Ishikawa (cell line): Measurements from ENCODE around the gene LCLAT1.

ENCODE experiments used
- CEBPB ChIP-seq: IDR thresholded peaks from 2 replicates; pipeline ENCODE4 v1.6.1; 2012
- EGR1 ChIP-seq: IDR thresholded peaks from 2 replicates; pipeline ENCODE4 v1.6.1; 2012
- EP300 ChIP-seq: IDR thresholded peaks from 2 replicates; pipeline ENCODE4 v1.6.1; 2012; ENCODE audit warnings: borderline replicate concordance
- FOXM1 ChIP-seq: IDR thresholded peaks from 2 replicates; pipeline ENCODE4 v1.6.1; 2012; ENCODE audit warnings: low read depth, borderline replicate concordance
- NFIC ChIP-seq: IDR thresholded peaks from 2 replicates; pipeline ENCODE4 v1.6.1; 2012
- RAD21 ChIP-seq: IDR thresholded peaks from 2 replicates; pipeline ENCODE4 v1.6.1; 2012; ENCODE audit warnings: low read depth
- TEAD4 ChIP-seq: IDR thresholded peaks from 2 replicates; pipeline ENCODE4 v1.6.1; 2012
- YY1 ChIP-seq: IDR thresholded peaks from 2 replicates; pipeline ENCODE4 v1.6.1; 2012; ENCODE audit warnings: low read depth
- ZBTB7A ChIP-seq: IDR thresholded peaks from 2 replicates; pipeline ENCODE4 v1.6.1; 2012; ENCODE audit warnings: low read depth
- TF ChIP-seq, protein P1 (sequence below): IDR thresholded peaks from 2 replicates; pipeline ENCODE4 v1.6.1; 2012; ENCODE audit warnings: low read depth, mild to moderate bottlenecking
- TF ChIP-seq, protein P2 (sequence below): IDR thresholded peaks from 2 replicates; pipeline ENCODE4 v1.6.1; 2012

DNA sequence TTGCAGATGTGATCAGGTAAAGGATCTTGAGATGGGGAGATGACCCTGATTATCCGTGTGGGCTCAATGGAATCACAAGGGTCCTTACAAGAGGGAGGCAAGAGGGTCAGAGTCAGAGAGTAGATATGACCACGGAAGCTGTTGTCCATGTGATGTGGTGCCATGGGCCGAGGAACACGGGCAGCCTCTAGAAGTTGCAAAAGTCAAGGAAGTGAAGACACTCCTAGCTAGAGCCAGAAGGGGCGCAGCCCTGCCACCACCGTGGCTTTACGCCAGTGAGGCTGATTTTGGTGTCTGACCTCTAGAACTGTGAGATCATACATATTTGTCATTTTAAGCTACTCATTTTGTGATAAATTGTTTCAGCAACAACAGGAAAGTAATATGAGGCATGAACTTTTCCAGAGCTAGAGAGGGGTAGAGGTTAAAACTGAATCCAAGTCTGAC, 245.8 kb downstream of the LCLAT1 start:
- TF ChIP-seq EGR1, result no peak
- TF ChIP-seq RAD21, result no peak
- no peak for TF ChIP-seq ZBTB7A
- TF ChIP-seq FOXM1, result no peak
- TF ChIP-seq, protein P1, sequence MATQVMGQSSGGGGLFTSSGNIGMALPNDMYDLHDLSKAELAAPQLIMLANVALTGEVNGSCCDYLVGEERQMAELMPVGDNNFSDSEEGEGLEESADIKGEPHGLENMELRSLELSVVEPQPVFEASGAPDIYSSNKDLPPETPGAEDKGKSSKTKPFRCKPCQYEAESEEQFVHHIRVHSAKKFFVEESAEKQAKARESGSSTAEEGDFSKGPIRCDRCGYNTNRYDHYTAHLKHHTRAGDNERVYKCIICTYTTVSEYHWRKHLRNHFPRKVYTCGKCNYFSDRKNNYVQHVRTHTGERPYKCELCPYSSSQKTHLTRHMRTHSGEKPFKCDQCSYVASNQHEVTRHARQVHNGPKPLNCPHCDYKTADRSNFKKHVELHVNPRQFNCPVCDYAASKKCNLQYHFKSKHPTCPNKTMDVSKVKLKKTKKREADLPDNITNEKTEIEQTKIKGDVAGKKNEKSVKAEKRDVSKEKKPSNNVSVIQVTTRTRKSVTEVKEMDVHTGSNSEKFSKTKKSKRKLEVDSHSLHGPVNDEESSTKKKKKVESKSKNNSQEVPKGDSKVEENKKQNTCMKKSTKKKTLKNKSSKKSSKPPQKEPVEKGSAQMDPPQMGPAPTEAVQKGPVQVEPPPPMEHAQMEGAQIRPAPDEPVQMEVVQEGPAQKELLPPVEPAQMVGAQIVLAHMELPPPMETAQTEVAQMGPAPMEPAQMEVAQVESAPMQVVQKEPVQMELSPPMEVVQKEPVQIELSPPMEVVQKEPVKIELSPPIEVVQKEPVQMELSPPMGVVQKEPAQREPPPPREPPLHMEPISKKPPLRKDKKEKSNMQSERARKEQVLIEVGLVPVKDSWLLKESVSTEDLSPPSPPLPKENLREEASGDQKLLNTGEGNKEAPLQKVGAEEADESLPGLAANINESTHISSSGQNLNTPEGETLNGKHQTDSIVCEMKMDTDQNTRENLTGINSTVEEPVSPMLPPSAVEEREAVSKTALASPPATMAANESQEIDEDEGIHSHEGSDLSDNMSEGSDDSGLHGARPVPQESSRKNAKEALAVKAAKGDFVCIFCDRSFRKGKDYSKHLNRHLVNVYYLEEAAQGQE, result no peak
- no peak for TF ChIP-seq NFIC
- no peak for TF ChIP-seq YY1
- TF ChIP-seq CEBPB, result no peak
- TF ChIP-seq EP300, result no peak
- no peak for TF ChIP-seq TEAD4
- TF ChIP-seq, protein P2, sequence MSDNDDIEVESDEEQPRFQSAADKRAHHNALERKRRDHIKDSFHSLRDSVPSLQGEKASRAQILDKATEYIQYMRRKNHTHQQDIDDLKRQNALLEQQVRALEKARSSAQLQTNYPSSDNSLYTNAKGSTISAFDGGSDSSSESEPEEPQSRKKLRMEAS, result no peak
